ENCODE results near the gene SLC7A10. TPM values are rescaled to one million over a fixed set of nuclear protein-coding genes. Genes with fewer than 3 reads are reported as not detected.

The SLC7A10 gene
- total RNA-seq, 4 donors from 2014 or later, result not detected

DNA sequence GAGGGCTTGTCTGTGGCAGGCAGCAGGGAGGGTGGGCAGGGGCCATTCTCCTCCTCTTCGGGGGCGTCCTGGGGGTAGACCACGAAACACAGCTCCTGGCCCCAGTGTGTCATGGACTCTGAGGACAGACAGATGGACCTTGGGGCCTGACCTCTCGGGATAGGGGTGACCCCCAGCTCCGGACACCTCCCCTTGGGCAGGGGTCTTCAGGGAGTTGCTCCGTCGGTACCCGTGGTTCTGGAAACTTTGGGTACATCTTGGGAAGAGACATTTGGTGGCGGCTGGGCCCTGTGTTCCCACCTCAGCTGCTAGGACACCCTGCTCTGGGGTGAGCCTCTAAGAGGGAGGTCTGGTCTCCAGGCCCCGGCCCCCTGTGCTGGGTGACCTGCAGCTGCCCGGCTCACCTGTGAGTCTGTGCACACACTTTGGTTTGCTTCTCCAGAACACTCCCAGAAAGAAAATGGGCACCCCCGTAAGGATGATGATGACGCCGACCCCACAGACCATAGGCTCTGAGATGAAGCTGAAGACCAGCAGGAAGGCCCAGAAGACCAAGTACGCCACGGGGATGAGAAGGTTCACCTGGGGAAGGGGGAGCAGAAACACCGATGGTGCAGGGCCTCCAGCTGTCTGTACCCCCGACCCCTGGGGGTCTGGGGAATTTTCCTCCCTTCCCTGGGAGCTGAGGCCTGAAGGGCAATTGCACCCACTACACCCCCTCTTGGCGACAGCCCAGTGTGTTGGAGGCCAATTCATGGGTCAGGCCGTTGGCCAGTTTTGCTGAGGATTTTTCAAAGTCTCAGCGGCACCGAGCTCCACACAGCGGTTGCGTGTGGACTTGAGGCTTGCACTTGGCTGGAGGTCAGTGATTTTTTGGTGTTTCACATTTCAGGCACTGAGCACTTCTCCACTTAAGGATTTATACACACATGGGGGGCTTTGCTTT lies 16.5 kb downstream of the SLC7A10 start:
- Histone ChIP-seq H3K4me1 (no peaks in the 10 kb centered on the region), H3K27me3 (no peaks in the 10 kb centered on the region), H3K9me3 (no peaks in the 10 kb centered on the region), H3K4me3 (no peak overlapping the region), H3K27ac (replicated peaks in 1 of 4) (no peak overlapping the region), H3K36me3 (peaks cover 3 to 42% (median 31%) of the 10 kb centered on the region in 4 donors)
- TF ChIP-seq POLR2AphosphoS5 (IDR thresholded peaks at IDR 0.05), result no peak
- no peak for TF ChIP-seq EP300 (IDR thresholded peaks at IDR 0.05)
- TF ChIP-seq POLR2A (IDR thresholded peaks at IDR 0.05; ENCODE audit: low read depth), result no peak
- TF ChIP-seq, protein P1, sequence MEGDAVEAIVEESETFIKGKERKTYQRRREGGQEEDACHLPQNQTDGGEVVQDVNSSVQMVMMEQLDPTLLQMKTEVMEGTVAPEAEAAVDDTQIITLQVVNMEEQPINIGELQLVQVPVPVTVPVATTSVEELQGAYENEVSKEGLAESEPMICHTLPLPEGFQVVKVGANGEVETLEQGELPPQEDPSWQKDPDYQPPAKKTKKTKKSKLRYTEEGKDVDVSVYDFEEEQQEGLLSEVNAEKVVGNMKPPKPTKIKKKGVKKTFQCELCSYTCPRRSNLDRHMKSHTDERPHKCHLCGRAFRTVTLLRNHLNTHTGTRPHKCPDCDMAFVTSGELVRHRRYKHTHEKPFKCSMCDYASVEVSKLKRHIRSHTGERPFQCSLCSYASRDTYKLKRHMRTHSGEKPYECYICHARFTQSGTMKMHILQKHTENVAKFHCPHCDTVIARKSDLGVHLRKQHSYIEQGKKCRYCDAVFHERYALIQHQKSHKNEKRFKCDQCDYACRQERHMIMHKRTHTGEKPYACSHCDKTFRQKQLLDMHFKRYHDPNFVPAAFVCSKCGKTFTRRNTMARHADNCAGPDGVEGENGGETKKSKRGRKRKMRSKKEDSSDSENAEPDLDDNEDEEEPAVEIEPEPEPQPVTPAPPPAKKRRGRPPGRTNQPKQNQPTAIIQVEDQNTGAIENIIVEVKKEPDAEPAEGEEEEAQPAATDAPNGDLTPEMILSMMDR (IDR thresholded peaks at IDR 0.05), result no peak
- intact Hi-C loops (cut with DNase I), result no loop called here
- 84% methylated on average over 18 of the region's 24 CpGs for WGBS
- no peak for DNase-seq (ENCODE audit: extremely low spot score)

GRCh38 chr19:33208371-33208895 lies 17.2 kb downstream of the SLC7A10 start:
- 52% methylated on average over 6 of the region's 11 CpGs for WGBS
- H3K36me3 ChIP-seq, result peaks cover 3 to 50% (median 35%) of the 10 kb centered on the region in 4 donors
- intact Hi-C loops (cut with DNase I), result no loop called here
- H3K9me3 ChIP-seq, result no peaks in the 10 kb centered on the region
- no peaks in the 10 kb centered on the region for H3K4me1 ChIP-seq
- H3K27me3 ChIP-seq, result no peaks in the 10 kb centered on the region
- no peak overlapping the region for H3K4me3 ChIP-seq
- no peak overlapping the region for H3K27ac ChIP-seq (replicated peaks in 1 of 4)
- TF ChIP-seq POLR2A (IDR thresholded peaks at IDR 0.05; ENCODE audit: low read depth) (no peak), EP300 (IDR thresholded peaks at IDR 0.05) (no peak), POLR2AphosphoS5 (IDR thresholded peaks at IDR 0.05) (no peak)
- TF ChIP-seq, protein P1 (IDR thresholded peaks at IDR 0.05), result no peak
- DNase-seq (ENCODE audit: extremely low spot score), result no peak

DNA sequence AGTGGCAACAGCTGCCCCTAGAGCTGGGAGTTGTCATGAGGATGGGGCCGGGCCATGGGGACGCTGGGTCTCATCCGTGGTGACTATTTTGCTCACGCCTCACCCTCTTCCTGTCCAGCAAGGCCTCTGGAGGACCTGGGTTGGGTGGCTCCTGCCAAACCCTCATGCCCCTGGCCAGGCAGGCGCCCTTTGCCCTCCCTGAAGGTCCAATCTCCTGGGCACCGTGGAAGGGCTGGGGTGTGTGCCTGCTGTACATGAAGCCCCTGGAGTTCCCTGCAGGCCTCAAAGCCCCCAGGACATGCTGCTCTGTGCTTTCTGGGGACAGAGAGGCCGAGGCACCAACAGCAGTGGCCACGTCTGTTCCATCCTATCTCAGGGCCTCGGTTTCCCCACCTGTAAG lies 17.7 kb downstream of the SLC7A10 start:
- H3K27ac ChIP-seq (replicated peaks in 1 of 4), result no peak overlapping the region
- no peaks in the 10 kb centered on the region for H3K9me3 ChIP-seq
- no peak for DNase-seq (ENCODE audit: extremely low spot score)
- H3K4me3 ChIP-seq, result no peak overlapping the region
- H3K36me3 ChIP-seq, result peaks cover 3 to 54% (median 37%) of the 10 kb centered on the region in 4 donors
- intact Hi-C loops (cut with DNase I), result no loop called here
- TF ChIP-seq, protein P1 (IDR thresholded peaks at IDR 0.05), result no peak
- TF ChIP-seq POLR2AphosphoS5 (IDR thresholded peaks at IDR 0.05) (no peak), EP300 (IDR thresholded peaks at IDR 0.05) (no peak)
- no peaks in the 10 kb centered on the region for H3K4me1 ChIP-seq
- H3K27me3 ChIP-seq, result no peaks in the 10 kb centered on the region
- WGBS, result 74% methylated on average over 3 of the region's 9 CpGs

DNA sequence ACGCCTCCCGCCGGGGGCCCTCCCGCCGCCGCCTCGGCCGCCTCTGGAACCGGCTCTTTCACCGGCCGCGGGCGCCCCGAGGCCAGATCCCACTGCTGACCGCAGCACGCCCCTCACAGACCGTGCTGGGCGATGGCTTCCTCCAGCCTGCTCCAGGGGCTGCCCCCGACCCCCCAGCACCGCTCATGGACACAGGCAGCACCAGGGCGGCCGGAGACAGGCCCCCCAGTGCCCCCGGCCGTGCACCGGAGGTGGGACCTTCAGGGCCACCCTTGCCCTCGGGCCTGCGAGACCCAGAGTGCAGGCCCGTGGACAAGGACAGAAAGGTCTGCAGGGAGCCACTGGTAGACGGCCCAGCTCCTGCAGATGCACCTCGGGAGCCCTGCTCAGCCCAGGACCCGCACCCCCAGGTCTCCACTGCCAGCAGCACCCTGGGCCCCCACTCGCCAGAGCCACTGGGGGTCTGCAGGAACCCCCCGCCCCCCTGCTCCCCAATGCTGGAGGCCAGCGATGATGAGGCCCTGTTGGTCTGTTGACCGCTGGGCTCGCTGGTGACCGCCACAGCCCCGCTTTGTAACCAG lies 18.5 kb downstream of the SLC7A10 start:
- Histone ChIP-seq H3K4me3 (no peak overlapping the region), H3K27ac (replicated peaks in 1 of 4) (no peak overlapping the region), H3K9me3 (no peaks in the 10 kb centered on the region), H3K36me3 (peaks cover 3 to 62% (median 42%) of the 10 kb centered on the region in 4 donors), H3K4me1 (no peaks in the 10 kb centered on the region), H3K27me3 (no peaks in the 10 kb centered on the region)
- TF ChIP-seq POLR2AphosphoS5 (IDR thresholded peaks at IDR 0.05) (no peak), POLR2A (IDR thresholded peaks at IDR 0.05; ENCODE audit: low read depth) (no peak), EP300 (IDR thresholded peaks at IDR 0.05) (no peak)
- TF ChIP-seq, protein P1 (IDR thresholded peaks at IDR 0.05), result no peak
- DNase-seq (ENCODE audit: extremely low spot score), result no peak
- intact Hi-C loops (cut with DNase I), result no loop called here
- WGBS, result 94% methylated on average over 21 of the region's 38 CpGs

Measured in esophagus muscularis mucosa (tissue), 4 donors.